Omental fat pad (tissue), 4 donors: ENCODE results near the gene TECR. TPM values are rescaled to one million over a fixed set of nuclear protein-coding genes. Genes with fewer than 3 reads are reported as not detected.

Experiments
- ATAC-seq: fragments of 150-250 bp; one replicate; pipeline ENCODE4 v1.9.1; 2016; ENCODE audit warnings: mild to moderate bottlenecking, moderate library complexity; ENCODE audit not compliant: low FRiP score
- DNase-seq: peaks from one replicate; pipeline ENCODE4 v3.0.0-alpha.2; 2019; ENCODE audit warnings: low spot score
- total RNA-seq, 4 donors: library from RNA; depleted of rRNA; stranded (reverse); fragments of >200 nt; gene quantifications; one replicate each; pipeline ENCODE4 v1.1.0, GENCODE V29; 2016
- TF ChIP-seq, protein P1 (sequence below), 3 donors: fragments of 450-650 bp; IDR thresholded peaks; one replicate each; pipeline ENCODE4 v1.5.1; 2016 to 2017; ENCODE audit warnings: antibody characterized with exemption in 3 of 3, mild to moderate bottlenecking in 3 of 3, moderate library complexity in 2 of 3

The TECR gene
- total RNA-seq, 4 donors from 2014 or later: 32.9 to 58.1 (median 46.8) TPM

GRCh38 chr19:14571695-14572490, 42.5 kb downstream of the TECR start, which contains the start of gene NDUFB7:
Gene NDUFB7, minus strand, starts transcription at chr19:14572066. Its CDS starts 66 bp downstream, at chr19:14572000.
- ATAC-seq (peak; percentile 95), DNase-seq (peak; percentile 63)
- TF ChIP-seq, protein P1, sequence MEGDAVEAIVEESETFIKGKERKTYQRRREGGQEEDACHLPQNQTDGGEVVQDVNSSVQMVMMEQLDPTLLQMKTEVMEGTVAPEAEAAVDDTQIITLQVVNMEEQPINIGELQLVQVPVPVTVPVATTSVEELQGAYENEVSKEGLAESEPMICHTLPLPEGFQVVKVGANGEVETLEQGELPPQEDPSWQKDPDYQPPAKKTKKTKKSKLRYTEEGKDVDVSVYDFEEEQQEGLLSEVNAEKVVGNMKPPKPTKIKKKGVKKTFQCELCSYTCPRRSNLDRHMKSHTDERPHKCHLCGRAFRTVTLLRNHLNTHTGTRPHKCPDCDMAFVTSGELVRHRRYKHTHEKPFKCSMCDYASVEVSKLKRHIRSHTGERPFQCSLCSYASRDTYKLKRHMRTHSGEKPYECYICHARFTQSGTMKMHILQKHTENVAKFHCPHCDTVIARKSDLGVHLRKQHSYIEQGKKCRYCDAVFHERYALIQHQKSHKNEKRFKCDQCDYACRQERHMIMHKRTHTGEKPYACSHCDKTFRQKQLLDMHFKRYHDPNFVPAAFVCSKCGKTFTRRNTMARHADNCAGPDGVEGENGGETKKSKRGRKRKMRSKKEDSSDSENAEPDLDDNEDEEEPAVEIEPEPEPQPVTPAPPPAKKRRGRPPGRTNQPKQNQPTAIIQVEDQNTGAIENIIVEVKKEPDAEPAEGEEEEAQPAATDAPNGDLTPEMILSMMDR (IDR thresholded peaks at IDR 0.05): no peak

GRCh38 chr19:14575428-14575980, 46.1 kb downstream of the TECR start:
- TF ChIP-seq, protein P1 (IDR thresholded peaks at IDR 0.05): no peak
- no peak for DNase-seq
- no peak for ATAC-seq

DNA sequence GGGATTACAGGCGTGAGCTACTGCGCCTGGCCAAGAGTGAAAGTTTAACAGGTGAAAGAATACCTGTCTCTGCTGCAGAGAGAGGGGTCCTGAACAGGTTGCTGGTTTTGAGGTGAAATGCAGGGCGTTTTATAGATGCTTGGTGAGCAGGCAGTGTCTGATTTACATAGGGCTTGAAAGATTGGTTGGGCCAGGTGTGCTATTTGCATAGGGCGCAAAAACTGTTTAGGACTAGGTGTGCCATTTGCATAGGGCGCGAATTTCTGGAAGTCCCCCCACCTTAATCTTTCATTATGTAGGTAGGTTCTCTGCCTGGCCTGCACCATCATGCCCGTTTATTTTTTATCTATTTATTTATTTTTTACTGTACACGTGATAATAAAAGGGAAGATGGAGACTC, 47.0 kb downstream of the TECR start:
- TF ChIP-seq, protein P1 (IDR thresholded peaks at IDR 0.05): no peak
- no peak for ATAC-seq
- no peak for DNase-seq

DNA sequence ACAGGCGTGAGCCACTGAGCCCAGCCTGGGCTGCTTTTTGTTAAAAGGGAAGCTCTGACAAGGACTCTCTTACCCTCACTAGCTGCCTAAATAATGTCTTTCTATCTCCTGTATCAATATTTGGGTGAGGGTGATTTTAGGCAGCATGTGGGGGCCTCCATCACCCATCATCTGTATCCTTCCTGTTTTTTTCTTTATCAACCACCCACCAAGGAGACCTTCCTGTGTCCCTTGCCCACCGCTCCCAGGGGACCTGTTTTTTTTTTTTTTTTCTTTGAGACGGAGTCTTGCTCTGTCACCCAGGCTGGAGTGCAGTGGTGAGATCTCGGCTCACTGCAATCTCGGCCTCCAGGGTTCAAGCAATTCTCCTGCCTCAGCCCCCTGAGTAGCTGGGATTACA, 47.9 kb downstream of the TECR start:
- ATAC-seq (no peak), DNase-seq (no peak)
- TF ChIP-seq, protein P1 (IDR thresholded peaks at IDR 0.05): no peak

DNA sequence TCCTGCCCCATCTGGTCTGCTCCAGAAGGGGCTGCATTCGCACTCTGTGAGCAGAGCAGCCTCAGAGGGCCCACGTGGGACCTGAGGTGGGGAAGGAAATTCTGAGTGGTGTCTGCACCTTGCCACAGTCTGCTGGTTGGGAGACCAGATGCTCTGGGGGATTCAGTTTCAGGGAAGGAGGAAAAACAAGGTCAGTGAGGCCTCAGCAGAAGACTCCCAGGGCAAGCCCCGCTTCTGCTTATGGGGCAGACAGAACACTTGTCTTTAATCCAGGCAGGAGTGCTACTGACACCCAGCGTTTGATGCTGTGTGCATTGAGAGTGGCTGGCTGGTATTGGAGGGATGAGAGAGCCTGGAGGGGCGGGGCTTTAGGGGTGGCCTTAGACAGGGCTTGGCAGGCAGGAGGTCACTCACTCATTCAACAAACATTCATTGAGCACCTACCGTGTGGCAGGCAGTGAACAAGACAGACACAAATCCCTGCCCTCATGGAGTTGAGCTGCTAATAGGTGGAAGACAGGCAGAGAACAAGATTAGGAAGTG, 48.6 kb downstream of the TECR start:
- no peak for DNase-seq

DNA sequence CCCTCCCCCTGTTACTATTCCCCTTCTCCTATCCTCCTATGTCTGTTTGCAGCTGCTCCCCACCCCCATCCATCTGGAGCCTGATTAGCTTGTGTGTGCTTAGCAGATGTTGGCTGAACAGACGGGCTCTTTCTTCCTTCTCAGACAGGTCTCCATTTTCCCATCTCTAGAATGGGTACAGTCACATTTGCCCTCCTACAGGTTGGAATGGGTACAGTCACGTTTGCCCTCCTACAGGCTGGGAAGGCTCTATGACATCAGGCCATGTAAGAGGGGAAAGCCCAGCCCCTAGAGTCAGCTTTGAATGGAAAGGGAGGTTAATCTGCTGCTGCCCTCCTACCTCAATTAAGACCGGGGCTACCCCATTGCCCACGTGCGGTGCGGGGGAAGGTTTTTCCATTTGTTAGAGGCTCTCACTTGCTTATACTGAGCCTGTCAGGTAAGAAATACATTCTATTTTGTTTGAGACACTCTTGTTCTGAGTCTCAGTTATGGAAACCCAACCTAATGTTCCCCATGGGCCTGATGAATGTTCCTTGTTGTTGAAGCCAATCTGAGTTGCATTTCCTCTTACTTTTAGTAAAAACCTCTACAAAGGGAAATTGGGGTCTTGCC, 51.3 kb downstream of the TECR start:
- ATAC-seq (no peak), DNase-seq (no peak)
- TF ChIP-seq, protein P1 (IDR thresholded peaks at IDR 0.05): no peak

More for the DNA sequence above, 48.6 kb downstream of the TECR start:
- TF ChIP-seq, protein P1 (IDR thresholded peaks at IDR 0.05): no peak
- no peak for ATAC-seq
